Osteoblast (primary cell): ENCODE data around the gene ZNF525. TPM values are rescaled to one million over a fixed set of nuclear protein-coding genes. Genes with fewer than 3 reads are reported as not detected.

ENCODE experiments used
- small RNA-seq: library from RNA; depleted of rRNA; stranded (forward); fragments of <200 nt; gene quantifications from one replicate; pipeline ENCODE3, GENCODE V24; 2012
- total RNA-seq: library from RNA; depleted of rRNA; stranded (reverse); fragments of >200 nt; gene quantifications from 2 replicates; pipeline ENCODE4 v1.2.3, GENCODE V29; 2012

The ZNF525 gene
- total RNA-seq, 1 donor, result 8.0 TPM

Small RNA genes lying within 50 kb of the gene (small RNA-seq; reads per million reads assigned to genes)
- gene RPL39P36, result not detected

Other genes with a start within 250 kb of the ZNF525 start
- gene ZNF415, start 232.8 kb upstream of the ZNF525 start, total RNA-seq, result 7.6 and 11.2 TPM in 2 replicates
- gene ZNF347, start 206.7 kb upstream of the ZNF525 start, total RNA-seq, result 9.0 and 12.4 TPM in 2 replicates
- 2.9 and 3.8 TPM in 2 replicates for gene ZNF665, start 172.3 kb upstream of the ZNF525 start, total RNA-seq
- gene ZNF677, start 110.8 kb upstream of the ZNF525 start, total RNA-seq, result 14.1 and 21.2 TPM in 2 replicates
- gene VN1R2, start 107.4 kb upstream of the ZNF525 start, total RNA-seq, result under 0.01 TPM in 1 of 2 replicates, not detected in the other
- not detected in 2 replicates for gene VN1R4, start 98.0 kb upstream of the ZNF525 start, total RNA-seq
- gene ZNF845, start 32.0 kb upstream of the ZNF525 start, total RNA-seq, result 7.7 and 8.7 TPM in 2 replicates
- gene ZNF765, start 29.4 kb downstream of the ZNF525 start, total RNA-seq, result 15.6 TPM in 2 replicates
- 13.0 and 16.5 TPM in 2 replicates for gene ZNF761, start 66.3 kb downstream of the ZNF525 start, total RNA-seq
- gene ZNF813, start 102.0 kb downstream of the ZNF525 start, total RNA-seq, result 3.6 and 4.4 TPM in 2 replicates
- 16.6 and 25.0 TPM in 2 replicates for gene ZNF331, start 172.4 kb downstream of the ZNF525 start, total RNA-seq